ENCODE data around the gene PPM1D. TPM values are rescaled to one million over a fixed set of nuclear protein-coding genes. Genes with fewer than 3 reads are reported as not detected.

Gene PPM1D
- polyA plus RNA-seq, 1 donor from 2014 or later, result 13.7 TPM

DNA sequence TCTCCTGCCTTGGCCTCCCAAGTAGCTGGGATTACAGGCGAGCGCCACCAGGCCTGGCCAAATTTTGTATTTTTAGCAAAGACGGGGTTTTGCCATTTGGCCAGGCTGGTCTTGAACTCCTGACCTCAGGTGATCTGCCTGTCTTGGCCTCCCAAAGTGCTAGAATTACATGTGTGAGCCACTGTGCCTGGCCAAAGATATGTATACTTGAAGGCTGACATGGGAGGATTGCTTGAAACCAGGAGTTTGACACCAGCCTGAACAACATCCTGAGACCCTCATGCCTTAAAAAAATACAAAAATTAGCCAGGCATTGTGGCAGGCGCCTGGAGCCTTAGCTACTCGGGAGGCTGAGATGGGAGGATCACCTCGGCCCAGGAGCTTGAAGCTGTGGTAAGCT, 80.8 kb downstream of the PPM1D start:
- peak overlapping the region in 1 of 3 donors; percentile 35 for H3K27ac Mint-ChIP-seq

GRCh38 chr17:60685437-60685836, 85.4 kb downstream of the PPM1D start:
- no peak overlapping the region for H3K4me3 Mint-ChIP-seq
- H3K36me3 Mint-ChIP-seq, result peaks cover 13% of the 10 kb centered on the region
- H3K27me3 Mint-ChIP-seq, result no peaks in the 10 kb centered on the region
- H3K27ac Mint-ChIP-seq, result no peak overlapping the region
- no peaks in the 10 kb centered on the region for H3K9me3 Mint-ChIP-seq
- peaks cover 0 to 1% (median 0%) of the 10 kb centered on the region in 3 donors for H3K4me1 Mint-ChIP-seq

More for the DNA sequence above, 80.8 kb downstream of the PPM1D start:
- Mint-ChIP-seq H3K27me3 (no peaks in the 10 kb centered on the region), H3K4me1 (peaks cover 13 to 19% (median 14%) of the 10 kb centered on the region in 3 donors), H3K36me3 (peaks cover 6% of the 10 kb centered on the region), H3K4me3 (peak overlapping the region in 1 of 4 donors; percentile 77), H3K9me3 (no peaks in the 10 kb centered on the region)

DNA sequence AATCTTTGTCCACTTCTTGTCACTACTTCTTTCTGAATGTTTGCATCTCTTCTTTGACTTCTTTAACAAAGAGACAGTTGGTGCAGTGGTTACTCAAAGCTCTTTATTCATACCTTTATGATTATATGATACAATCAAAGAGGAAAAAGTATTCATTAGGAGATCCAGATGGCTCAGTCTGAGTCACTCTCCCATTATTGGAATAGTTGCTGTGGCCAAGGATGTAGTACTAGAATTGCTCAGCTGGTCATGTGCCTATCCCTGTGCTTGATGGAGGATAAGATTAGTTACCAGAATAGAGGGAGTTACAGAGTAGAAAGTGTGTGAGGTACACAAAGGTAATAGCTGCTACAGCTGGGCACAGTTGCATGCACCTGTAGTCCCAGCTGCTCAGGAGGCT, 96.0 kb downstream of the PPM1D start:
- Mint-ChIP-seq H3K36me3 (peaks cover 3% of the 10 kb centered on the region), H3K27ac (no peak overlapping the region), H3K4me3 (no peak overlapping the region), H3K27me3 (no peaks in the 10 kb centered on the region), H3K4me1 (peaks cover 0 to 3% (median 0%) of the 10 kb centered on the region in 3 donors), H3K9me3 (peaks cover 0 to 2% (median 0%) of the 10 kb centered on the region in 3 donors)

DNA sequence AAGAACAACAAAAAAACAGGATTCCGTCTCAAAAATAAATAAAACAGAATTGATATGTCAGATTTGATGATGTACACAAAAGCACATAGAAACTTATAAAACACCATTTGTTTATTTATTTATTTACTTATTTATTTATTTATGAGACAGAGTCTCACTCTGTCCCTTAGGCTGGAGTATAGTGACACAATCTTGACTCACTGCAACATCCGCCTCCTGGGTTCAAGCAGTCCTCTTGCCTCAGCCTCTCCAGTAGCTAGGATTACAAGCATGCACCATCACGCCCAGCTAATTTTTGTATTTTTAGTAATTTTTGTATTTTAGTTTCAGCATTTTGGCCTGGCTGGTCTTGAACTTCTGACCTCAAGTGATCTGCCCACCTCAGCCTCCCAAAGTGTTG, 99.1 kb downstream of the PPM1D start:
- H3K4me1 Mint-ChIP-seq, result peaks cover 0 to 3% (median 0%) of the 10 kb centered on the region in 3 donors
- no peaks in the 10 kb centered on the region for H3K27me3 Mint-ChIP-seq
- H3K36me3 Mint-ChIP-seq, result peaks cover 5% of the 10 kb centered on the region
- no peak overlapping the region for H3K27ac Mint-ChIP-seq
- peaks cover 0 to 2% (median 0%) of the 10 kb centered on the region in 3 donors for H3K9me3 Mint-ChIP-seq
- no peak overlapping the region for H3K4me3 Mint-ChIP-seq

GRCh38 chr17:60704170-60704569, 104.2 kb downstream of the PPM1D start:
- Mint-ChIP-seq H3K4me1 (peaks cover 0 to 6% (median 0%) of the 10 kb centered on the region in 3 donors), H3K36me3 (peaks cover 11% of the 10 kb centered on the region), H3K27me3 (no peaks in the 10 kb centered on the region), H3K9me3 (peaks cover 0 to 2% (median 0%) of the 10 kb centered on the region in 3 donors), H3K4me3 (no peak overlapping the region), H3K27ac (no peak overlapping the region)

DNA sequence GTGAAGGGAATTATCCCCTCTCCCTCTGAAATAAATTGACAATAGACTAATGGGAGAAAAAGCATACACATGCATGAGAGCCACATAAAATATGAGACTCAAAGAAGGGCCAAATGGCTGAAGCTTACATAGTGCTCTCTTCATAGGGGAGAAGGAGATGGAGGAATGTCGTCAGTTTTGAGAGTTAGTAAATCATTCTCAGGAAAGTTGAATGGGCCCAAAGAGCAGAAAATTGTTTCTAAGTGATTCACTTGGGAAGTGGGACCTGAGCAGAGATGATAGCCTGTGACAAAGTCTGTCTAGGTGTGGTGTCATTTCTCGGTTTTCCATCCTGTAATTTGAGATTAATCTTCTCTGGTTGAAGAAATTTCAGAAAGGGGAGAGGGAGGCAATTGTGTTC, 112.7 kb downstream of the PPM1D start:
- H3K4me1 Mint-ChIP-seq, result no peaks in the 10 kb centered on the region
- H3K27me3 Mint-ChIP-seq, result no peaks in the 10 kb centered on the region
- no peak overlapping the region for H3K4me3 Mint-ChIP-seq
- peaks cover 13% of the 10 kb centered on the region for H3K36me3 Mint-ChIP-seq
- no peak overlapping the region for H3K27ac Mint-ChIP-seq
- H3K9me3 Mint-ChIP-seq, result no peaks in the 10 kb centered on the region

DNA sequence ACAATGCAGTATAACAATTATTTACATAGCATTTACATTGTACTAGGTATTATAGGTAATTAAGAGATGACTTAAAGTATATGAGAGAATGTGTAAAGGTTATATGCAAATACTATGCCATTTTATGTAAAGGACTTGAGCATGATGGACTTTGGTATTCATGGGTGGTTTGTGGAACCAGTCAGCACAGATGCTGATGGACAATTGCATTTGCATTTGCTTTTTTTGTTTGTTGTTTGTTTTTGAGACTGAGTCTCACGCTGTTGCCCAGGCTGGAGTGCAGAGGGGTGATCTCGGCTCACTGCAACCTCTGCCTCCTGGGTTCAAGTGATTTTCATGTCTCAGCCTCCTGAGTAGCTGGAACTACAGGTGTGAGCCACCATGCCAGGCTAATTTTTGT, 113.6 kb downstream of the PPM1D start:
- peaks cover 15% of the 10 kb centered on the region for H3K36me3 Mint-ChIP-seq
- no peaks in the 10 kb centered on the region for H3K27me3 Mint-ChIP-seq
- no peak overlapping the region for H3K4me3 Mint-ChIP-seq
- H3K4me1 Mint-ChIP-seq, result no peaks in the 10 kb centered on the region
- no peak overlapping the region for H3K27ac Mint-ChIP-seq
- no peaks in the 10 kb centered on the region for H3K9me3 Mint-ChIP-seq

Other genes with a start within 250 kb of the PPM1D start
- 6.5 TPM for gene USP32, start 208.1 kb upstream of the PPM1D start, polyA plus RNA-seq
- not detected for gene CHCT1, start 177.7 kb upstream of the PPM1D start, polyA plus RNA-seq
- gene APPBP2, start 74.0 kb upstream of the PPM1D start, polyA plus RNA-seq, result 24.4 TPM
- gene BCAS3, start 77.7 kb downstream of the PPM1D start, polyA plus RNA-seq, result 23.2 TPM